HT1080 (cell line): ENCODE measurements around the gene RBM10. TPM values are rescaled to one million over a fixed set of nuclear protein-coding genes. Genes with fewer than 3 reads are reported as not detected.

Experiments
- DNase-seq: peaks from one replicate; pipeline ENCODE4 v3.0.0-alpha.2; 2015; ENCODE audit warnings: low read depth
- total RNA-seq: library from RNA; depleted of rRNA; stranded (reverse); fragments of >200 nt; shearing (Covaris generic); gene quantifications from 2 replicates; pipeline ENCODE4 v1.2.3, GENCODE V29; 2014

The RBM10 gene
- total RNA-seq, 1 experiment from 2014 or later, result 67.3 TPM

DNA sequence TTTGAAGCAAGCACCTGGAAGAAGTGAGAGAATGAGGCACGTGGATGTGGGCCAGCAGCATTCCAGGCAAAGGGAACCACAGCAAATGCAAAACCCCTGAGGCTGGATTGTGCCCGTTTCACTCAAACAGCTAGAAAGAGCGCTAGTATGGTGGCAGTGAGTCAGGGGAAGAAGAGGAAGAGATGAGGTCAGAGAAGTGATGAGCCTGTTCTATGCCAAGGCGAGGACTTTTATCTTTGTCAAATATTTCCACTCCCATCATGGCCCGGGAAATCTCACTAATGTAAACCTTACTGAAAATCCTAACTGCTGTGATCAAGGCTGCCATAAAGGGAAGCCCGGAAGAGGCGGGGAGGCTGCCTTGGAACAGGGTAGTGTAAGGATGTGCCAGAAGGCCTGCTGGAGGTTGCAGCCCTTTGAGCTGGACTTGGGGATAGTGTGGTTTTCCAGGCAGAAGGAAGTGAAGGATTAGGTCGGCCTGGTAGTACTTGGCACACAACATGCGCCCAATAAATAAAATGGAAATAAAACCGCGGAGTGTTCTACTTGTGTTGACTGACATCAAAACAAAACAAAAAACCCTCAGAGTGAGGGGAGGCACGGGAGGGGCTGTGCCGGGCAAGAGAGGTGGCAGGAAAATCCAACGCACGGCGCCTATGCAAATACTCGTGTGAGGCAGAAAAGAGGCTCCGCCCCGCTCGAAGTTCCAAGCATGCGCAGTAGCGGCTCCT is 72.3 kb downstream of the RBM10 start:
- DNase-seq, result peak; percentile 64

DNA sequence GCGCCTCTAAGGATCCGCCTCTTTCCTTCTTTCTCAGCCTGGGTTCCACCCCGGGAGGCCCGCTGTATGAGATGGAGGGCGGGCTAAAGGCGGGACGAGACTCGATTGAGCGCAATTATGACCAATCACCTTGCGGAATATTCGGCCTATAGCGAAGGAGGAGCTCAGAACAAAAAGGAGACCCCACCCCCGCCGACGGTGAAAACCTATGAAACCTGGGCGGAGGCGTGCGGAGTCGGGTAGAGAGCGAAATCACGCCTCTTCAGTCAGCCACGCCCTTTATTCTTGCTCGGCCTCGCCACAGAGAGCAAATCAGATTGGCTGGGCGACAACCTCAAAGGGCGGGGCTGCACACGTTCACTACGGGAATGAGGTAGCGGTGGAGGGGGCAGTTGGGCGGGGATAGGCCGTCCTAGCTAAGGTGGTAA is 72.8 kb downstream of the RBM10 start:
- DNase-seq, result peak; percentile 98

DNA sequence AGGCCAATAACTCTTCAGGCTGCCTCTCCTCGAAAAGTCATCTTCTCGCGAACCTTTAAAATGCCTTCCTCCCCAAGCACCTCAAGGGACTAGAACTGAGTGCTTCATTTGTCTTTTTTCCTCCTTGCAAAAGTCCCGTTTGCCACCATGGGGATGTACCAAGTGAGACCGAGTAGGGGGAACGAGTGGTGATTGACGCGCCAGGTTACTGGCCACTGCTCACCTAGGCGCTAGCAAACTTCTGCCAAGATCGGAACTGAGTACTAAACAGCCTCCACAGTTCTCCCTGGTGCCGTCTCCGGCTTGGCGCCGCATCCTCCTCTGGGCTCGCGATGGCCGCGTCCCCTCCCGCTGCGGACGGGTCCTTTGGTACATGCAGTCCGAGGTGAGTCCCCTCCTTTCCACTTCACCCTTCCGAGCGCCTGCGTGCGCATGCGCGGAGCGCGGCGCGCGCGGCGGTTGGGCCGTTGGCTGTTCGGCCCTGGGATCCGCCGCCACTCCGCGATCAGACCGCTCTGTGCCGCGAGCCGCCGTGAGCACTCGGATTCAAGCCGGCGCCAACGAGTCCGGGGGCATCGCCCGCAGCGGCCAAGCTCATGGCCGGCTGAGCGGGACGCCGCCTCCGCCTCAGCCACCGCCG is 73.4 kb downstream of the RBM10 start, which contains the start of gene CDK16:
Gene CDK16, plus strand, starts transcription at position 402 of the 640 bp plus-strand sequence. CDS start 4,877 bp downstream, outside the sequence.
- peak; percentile 73 for DNase-seq

DNA sequence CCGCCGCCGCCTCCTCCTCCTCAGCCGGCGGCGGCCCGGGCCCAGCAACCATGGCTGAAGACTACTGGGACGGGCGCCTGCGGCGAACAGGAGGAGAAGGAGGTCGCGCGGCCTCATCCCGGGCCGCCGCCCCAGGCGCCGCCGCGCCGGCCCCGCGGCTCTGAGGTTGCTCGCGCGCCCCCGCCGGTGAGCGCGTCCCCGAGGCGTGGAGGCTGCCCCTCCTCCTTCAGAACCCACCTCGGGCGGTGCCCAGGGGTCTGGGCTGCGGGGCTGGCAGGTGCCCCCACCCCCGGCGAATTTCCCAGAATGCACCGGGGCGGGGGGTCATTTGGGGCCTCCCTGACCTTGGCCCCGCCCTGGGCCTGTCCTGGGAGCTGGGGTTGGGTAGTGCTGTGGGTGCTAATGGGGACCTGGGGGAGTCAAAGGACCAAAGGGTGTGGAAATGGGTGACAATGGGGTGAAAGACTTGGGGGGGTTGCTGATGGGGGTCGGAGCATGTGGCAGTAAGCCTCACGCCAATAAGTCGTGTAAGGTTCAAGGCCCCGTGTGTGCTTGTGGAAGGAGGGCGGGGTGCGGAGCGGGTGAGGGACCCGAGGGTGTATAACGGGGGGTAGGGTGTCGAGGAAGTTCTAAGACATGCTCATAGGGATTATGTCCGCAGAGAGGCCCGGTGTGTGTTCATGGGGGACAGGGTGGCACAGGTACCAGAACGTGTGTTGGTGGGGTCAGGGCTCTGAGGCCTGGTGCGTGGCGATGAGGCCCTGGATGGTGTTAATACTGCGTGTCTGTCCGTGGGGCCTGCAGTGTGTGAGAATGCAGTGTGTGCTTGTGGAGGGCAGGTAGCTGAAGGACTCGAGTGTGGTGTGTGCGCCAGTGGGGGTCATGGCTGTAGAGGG is 74.1 kb downstream of the RBM10 start:
- peak; percentile 25 for DNase-seq

DNA sequence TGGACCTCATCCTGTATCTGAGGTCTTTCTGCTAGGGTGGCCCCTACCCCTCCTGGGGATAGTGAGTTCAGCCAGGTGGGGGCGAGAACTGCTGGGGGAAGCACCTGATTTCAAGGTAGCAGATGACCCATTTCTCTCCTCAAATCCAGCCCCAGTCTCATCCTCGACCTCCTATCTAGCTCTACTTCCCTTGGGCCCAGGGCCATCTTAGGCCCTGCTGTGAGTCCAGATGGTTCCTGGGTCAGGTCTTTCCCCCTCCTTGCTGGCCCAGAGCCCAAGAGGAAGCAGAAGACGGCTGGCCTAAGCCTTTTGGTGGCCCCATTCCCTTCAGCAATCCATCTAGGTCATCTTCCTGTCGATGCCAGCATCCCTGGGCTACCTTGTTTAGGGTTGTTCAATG is 76.7 kb downstream of the RBM10 start:
- no peak for DNase-seq

DNA sequence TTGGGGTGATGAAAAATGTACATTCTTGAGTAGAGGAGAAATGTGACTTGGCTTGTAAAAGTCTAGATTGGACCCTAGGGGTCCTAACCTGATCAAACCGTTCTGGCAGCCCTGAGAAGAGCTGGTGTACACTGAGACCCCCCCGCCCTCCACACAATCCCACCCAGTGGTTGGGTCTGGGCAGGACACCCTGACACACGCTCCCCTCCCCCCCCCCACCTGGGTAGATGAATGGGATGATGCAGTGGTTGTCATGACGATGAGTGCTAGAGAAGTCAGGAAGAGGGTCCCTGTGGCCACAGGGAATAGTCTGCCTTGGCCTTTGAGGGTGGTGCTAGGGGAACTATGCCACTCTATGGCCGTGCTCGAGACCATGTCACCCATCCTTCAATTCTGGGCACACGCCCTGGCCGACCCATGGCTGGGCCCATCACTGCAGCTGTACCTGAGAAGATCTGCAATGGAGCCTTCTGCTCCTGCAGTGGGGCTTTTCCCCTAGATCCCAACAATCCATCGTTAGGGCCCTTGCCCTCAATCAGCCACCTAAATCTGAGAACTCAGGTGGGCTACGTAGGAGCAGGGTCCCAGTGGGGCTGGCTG is 77.8 kb downstream of the RBM10 start:
- no peak for DNase-seq

DNA sequence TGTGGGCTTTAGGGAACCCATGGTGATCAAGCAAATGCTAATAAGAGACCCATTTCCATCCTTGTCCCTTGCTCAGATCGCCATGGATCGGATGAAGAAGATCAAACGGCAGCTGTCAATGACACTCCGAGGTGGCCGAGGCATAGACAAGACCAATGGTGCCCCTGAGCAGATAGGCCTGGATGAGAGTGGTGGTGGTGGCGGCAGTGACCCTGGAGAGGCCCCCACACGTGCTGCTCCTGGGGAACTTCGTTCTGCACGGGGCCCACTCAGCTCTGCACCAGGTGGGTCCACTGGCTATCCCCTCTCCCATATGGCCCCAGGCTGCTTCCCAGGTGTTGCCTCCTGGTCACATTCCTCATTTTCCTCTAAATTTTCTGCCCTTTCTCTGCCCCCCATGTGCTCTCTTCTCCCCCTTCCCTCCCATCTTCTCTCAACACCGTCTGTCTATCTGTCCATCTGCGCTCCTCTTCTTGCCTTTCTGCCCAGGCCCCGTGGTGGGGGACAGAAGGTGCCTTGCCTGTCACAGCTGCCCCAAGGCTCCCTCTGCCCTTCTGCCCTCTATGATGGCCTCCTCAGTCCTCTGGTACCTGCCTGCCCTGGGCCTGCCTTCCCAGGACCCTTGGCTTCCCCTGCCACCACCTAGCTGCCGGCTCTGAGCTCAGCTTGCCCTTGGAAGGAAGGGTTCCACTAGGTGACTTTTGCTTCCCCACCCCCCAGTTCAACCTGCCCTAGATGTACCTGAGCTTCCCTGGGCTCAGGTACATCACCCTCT is 78.6 kb downstream of the RBM10 start:
- DNase-seq, result no peak

DNA sequence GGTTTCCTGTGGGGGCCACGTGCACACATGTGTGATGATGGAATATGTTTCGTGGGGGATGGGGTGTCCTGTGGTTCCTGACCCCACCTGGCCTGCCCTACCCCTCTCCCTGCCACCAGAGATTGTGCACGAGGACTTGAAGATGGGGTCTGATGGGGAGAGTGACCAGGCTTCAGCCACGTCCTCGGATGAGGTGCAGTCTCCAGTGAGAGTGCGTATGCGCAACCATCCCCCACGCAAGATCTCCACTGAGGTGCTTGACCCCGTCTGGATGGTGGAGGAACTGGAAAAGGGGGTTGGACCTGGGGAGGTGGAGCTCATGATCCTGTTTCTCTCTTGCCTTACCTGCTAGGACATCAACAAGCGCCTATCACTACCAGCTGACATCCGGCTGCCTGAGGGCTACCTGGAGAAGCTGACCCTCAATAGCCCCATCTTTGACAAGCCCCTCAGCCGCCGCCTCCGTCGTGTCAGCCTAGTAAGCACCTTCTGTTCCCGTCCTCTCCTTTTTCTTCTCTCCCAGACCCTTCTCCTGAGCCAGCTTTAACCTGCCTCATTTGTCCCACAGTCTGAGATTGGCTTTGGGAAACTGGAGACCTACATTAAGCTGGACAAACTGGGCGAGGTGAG is 79.4 kb downstream of the RBM10 start:
- no peak for DNase-seq

DNA sequence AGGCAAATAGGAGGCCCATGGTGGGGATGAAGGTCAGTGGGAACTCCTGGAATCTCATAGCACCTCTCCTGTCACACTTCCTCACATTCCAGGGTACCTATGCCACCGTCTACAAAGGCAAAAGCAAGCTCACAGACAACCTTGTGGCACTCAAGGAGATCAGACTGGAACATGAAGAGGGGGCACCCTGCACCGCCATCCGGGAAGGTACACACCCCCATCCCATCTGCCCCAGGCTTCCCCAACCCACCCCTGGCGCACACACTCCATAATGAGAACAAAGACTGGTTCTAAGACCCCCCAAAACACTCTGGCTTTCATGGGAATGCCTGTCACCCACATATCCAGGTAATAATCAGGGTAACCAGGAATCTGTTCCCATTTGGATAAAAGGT is 79.9 kb downstream of the RBM10 start:
- DNase-seq, result no peak

DNA sequence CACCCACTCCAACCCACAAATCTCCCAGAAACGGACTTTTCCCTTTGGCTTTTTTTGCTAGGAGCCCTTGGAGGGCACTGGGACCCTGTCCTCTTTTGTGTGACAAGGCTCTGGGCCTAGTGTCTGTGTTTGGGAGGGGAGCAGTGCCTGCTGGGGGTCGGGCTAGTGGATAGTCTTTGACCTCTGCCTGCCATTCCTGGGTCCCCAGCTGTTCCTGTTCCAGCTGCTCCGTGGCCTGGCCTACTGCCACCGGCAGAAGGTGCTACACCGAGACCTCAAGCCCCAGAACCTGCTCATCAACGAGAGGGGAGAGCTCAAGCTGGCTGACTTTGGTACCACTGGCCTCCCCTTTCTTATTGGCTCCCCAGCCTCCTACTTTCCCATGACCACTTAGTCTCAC is 81.0 kb downstream of the RBM10 start:
- no peak for DNase-seq

DNA sequence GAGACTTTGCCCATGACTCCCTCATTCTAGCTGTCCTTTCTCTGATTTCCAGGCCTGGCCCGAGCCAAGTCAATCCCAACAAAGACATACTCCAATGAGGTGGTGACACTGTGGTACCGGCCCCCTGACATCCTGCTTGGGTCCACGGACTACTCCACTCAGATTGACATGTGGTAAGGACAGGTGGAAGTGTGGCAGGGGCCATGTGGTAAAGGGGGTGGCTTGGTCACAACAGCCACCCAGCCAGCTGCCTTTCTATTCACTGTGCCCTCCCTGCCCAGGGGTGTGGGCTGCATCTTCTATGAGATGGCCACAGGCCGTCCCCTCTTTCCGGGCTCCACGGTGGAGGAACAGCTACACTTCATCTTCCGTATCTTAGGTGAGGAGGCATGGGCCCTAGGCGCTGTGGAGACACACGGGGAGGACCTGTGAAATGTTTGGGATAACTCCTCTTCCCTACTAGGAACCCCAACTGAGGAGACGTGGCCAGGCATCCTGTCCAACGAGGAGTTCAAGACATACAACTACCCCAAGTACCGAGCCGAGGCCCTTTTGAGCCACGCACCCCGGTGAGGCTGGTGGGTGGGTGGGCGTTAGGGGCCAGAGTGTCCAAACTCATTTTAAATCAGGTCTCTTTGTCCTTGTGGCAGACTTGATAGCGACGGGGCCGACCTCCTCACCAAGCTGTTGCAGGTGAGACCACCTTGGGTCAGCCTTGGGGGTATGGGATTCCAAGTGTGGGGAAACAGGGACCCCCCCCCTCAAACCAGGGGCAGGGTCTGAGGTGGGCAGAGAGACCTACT is 81.7 kb downstream of the RBM10 start:
- DNase-seq, result no peak

DNA sequence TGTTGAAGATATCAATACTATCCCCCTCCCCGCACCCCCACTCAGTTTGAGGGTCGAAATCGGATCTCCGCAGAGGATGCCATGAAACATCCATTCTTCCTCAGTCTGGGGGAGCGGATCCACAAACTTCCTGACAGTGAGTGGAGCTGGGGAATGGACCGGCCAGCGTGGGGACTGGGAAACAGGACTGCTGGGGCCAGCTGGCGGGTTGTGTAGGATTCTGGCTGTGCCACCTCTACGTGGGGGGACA is 82.2 kb downstream of the RBM10 start:
- DNase-seq, result no peak

DNA sequence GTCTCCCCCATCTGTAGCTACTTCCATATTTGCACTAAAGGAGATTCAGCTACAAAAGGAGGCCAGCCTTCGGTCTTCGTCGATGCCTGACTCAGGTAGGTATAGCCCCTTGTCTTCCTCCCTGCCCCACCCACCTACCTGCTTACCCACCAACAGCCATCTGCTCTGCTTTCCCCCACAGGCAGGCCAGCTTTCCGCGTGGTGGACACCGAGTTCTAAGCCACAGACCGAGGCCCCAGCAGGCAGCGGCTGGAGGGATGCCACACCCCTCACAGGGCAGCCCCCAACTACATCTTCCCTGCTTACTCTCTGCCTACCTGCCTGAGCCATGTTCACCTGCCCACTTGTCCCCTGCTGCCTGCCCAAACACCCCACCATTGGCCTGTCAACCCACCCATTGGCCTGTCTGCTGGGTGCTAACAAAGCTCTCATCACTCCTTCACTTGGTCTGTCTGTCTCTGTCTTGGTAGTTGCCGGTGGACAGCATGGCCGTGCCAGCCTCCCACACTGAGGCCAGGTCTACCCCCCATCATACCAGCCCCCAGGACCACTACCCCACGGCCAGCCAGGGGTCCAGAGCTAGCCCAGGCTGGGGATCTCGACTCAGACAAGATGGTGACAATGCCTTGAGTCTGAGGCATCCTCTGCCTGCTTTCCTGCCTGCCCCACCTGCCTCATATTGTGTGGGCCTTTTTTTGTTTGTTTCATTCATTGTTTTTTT is 83.7 kb downstream of the RBM10 start:
- no peak for DNase-seq

DNA sequence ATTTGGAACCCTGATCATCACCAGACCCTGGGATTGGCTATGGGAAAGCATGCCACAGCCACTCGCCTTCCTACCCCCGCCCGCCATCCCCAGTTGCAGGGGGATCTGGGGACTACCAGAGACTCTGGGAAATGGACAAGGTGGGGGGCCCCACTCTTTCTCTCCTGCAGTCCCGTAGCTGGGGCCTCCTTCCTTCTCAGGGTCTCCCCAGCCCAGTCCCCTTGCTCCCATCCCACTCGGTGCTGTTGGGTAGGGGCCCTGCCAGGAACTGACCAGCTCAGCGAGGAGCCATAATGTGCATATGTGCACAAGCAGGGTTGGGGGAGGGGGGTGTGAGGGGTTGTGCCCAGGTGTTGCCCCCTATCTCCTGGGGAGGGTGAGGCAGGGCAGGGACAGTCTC is 84.4 kb downstream of the RBM10 start:
- DNase-seq, result no peak

DNA sequence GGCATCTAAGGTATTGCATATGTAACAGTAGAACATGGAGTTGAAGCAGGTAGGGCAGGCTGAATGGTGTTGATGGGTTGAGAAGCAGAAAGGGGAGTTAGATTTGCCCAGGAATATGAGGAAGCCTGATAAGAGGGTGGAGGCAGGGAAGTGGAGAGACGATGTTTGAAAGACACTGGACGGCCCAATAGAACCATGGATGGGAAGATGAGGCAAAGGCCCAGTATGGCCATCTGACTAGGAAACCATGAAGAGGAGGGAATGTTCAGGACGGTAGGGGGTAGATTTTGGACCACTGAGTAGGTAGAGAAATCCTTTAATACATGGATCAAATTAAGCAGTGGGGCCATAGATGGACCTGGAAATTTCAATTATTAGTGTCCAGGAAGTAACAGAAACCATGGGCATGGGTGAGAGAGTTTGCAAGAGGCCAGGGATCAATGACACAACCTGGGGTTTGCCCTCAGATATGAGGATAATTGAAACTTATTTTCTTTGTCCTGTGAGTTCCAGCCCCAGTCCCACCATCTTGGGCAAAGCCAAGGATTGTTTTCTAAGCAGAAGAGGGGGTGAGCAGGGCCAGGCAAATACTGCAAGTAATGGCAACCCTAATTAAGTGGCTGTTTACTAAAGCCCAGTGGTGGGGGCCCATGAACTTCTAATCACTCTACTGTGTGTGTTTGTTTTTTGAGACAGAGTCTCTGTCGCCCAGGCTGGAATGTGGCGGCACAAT is 85.3 kb downstream of the RBM10 start:
- no peak for DNase-seq

DNA sequence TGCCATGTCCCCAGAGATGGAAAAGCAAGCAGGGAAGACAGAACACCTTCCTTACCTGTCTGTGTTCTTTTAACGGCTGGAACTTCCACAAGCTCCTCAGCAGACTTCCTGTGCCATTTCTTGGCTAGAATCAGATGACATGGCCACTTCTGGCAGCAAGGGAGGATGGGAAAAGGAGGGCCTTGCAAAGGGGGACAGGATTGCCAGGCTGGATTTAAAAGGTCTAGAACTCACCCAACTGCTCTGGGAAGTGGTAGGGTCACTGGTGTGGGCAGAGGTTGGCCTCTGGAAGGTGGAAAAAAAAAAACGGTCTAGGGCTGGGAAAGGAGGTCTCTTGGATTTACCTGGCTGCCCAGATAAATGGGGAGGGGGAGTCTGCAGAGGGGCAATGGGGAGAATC is 86.1 kb downstream of the RBM10 start:
- no peak for DNase-seq

DNA sequence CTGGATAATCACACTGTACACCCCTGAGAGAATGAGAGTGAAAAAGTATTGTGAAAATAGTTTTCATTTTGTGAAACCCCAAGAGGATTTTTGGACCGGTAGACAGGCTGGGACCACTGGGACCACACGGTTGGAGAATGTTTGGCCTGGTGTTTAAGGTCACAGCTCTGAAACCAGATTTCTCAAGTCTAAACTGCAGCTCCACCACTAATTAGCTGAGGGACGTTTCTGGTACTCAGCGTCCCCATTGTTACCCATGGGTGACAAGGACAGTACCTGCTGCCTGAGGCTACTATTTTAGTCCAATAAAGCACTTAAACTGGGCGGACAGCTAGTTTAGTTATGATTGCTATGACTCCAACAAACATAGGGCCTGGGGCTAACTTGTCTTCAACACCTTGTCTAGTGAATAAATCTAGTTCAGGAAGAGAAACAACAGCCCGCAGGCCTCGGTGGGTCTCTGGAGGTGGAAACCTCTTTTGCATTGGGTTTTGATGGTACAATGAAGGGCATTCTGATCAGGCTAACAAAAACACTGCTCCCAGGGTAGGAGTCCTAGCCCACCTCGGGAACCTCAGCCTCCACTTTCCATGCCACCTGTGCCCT is 87.3 kb downstream of the RBM10 start:
- DNase-seq, result no peak

DNA sequence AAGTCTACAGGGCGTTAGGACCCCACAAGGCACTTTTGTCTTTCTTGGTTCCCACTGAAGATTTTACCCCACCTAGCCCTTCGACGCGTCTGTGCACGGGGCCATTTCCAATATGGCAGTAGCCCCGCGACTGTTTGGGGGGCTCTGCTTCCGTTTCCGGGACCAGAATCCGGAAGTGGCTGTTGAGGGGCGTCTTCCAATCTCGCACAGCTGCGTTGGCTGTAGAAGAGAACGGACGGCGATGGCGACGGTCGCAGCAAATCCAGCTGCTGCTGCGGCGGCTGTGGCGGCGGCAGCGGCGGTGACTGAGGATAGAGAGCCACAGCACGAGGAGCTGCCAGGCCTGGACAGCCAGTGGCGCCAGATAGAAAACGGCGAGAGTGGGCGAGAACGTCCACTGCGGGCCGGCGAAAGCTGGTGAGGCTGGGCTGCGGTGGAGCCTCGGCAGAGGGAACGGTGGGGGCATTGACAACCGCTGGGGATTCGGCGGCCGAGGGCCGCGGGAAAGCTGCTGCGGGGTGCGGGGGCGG is 87.8 kb downstream of the RBM10 start, which contains the start of gene USP11:
Gene USP11, plus strand, starts transcription at position 207 of the 530 bp plus-strand sequence. Its CDS starts 35 bp downstream, at position 242.
- DNase-seq, result peak; percentile 48
